RPMI7951 (cell line): ENCODE results near the gene CHRND. TPM values are rescaled to one million over a fixed set of nuclear protein-coding genes. Genes with fewer than 3 reads are reported as not detected.

ENCODE experiments used
- DNase-seq: peaks from one replicate; pipeline ENCODE4 v3.0.0-alpha.2; 2012; ENCODE audit warnings: low read depth
- total RNA-seq: library from RNA; depleted of rRNA; stranded (reverse); fragments of >200 nt; shearing (Covaris generic); gene quantifications from 2 replicates; pipeline ENCODE4 v1.2.3, GENCODE V29; 2014

CHRND gene
- total RNA-seq, 1 experiment from 2014 or later, result not detected

DNA sequence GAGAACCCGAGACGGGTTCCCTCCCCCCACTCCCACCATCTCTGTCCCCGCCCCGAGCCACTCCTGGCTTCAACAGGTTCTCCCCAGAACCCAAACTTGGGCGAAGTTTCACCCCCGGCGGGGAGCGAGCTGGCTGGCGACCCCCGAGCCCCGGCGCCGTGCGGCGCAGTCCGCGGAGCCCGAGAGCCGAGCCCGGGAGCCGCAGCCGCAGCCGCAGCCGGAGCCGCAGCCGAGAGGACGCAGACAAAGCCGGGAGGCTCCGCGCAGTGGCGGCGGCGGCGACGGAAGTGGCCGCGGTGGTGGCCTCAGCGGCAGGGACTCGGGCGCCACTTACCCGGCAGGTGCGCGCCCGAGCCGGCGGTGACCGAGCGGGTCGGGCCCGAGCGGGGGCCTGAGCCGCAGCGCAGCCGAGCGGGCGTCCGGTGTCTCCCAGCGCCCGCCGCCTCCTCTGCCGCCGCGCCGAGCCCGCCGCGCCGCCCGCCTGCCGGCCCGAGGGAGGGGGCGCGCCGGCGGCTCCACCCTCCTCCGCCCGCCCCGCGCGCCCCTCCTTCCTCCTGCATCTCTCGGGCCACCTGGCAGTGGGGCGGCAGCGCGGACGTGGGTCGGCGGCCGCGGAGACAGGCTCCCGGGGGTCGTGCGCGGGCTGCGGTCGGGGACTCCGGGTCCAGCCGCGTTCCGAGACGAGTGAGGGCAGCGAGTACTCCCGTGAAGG, 38.4 kb upstream of the CHRND start, which contains the start of gene ECEL1:
ECEL1 (minus strand) TSS at position 450 of the 712 bp plus-strand sequence. CDS start 1,181 bp downstream, outside the sequence.
- DNase-seq, result no peak

DNA sequence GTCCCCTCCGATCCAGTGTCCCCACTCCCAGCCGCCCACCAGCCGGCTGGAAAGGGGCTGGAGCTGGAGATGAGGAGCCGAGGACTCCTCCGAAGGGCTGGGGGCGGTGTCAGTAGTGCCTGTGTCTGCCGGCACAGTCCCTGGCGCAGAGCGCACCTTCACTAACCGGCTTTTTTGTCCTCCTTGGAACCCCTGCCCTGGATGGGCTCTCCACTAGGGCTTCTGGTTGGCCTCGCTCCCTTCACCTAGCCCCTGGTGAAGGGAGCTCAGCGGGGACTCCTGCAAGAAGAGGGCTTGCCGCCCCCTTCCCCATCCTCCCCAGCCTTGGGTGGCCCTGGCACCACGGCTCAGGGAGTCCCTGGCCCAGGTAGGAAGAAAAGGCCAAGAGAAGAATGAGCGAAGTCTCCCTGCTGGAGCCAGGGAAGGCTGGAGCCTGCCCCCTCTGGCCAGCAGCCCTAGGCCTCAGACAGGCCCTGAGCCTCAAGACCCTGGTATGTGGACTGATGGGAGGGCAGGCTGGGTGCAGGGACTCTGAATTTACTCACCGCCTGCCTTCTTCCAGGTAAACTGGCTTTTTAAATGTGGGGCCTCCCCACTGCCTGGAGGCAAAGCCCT, 37.8 kb upstream of the CHRND start:
- DNase-seq, result no peak

DNA sequence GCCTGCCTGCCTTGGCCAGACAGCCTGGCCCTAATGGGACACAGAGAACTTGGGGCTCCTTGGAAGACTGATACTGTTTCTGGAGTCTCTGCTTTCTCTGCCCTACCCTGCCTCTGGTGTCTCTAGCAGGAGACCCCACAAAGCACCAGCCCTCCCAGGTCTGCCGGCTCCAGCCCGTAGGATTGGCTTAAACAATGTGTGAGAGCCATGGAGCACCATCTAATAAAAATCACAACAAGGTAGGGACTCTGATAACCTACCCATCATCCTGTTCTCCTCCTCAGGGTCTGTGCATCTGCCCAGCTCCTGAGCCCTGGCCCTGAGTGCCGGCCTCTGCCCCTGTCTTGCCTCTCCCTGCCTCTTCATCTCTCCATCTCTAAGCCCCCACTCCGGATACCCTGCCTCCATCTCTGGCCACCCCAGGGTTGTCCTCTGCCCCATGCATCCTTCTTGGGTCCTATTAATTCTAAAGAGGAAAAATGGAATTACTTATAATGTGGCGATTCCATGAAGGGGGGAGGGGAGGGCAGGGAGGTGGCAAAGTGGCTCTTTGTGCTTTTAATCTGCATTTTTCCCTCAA, 37.1 kb upstream of the CHRND start:
- DNase-seq, result no peak

DNA sequence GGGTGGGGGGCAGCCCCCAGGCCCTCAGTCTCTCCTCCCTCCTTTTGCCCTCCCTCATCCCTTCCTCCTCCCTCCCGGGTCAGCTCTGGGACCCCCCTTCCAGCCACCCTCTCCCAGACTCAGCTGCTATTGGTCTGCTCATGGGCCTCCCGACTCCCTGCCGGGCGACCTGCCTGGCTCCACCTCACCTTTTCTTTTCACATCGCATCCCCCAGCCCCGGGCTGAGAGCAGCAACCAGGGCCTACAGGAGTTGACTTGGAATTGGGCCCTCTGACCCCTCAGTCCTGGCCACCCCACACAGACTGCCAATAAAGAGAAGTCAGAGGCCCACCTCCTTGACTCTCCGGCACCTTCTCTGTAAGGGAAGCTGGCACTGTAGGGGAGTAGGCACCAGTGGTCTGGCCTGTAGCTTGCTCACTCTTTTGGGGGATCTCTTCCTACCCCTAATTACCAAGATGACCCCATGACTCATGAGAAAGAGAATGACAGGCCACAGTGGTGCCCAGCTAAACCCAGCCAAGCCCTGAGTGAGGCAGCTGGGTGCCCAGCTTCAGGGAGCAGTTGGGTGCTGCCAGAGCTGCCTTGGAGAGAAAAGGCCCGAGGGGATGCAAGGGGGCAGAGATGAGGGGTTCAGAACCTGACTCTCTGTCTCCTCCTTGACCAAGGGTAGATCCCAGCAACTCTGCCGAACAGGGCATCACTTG, 36.3 kb upstream of the CHRND start:
- DNase-seq, result no peak

DNA sequence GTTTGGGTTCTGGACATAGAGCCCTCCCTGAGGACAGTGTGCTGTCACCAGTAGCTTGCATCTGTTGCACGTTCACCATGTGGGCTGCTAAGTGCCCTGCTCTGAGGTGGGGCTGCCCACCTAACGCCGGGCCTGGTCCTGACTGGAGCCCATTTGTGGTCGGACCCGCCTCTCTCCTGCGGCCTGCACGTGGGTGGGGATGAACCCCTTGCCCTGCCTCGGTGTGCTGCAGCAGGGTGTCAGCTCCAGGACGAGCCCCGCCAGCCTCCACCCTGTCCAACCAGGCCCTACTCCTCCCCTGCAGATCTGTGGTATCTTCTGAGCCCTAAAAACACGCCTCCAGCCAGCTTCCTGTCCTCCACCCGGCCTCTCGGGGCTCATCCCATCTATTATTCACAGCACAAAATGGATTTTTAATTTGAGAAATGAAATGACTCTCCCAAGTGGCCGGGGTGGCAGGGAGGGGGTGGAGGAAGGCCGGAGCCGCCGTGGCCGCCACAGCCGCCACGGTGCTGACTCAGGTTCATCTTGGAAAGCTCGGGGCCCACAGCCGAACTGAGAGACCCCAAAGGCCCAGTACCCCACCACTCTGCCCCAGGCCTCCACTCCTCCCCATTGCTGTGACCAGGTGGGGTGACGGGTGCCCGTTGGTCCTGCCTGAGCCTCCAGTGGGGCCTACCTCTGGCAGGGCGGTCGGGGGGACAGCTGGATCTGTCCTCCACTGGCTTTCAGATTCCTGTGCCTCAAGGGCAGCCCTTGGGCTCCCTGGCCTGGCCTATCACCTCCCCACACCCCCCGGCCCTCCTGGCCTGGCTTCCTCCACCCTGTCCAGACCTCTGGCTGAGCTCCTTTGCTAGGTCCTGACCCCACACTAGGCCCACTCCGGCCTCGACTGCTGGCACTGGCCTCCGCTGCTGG, 35.5 kb upstream of the CHRND start:
- DNase-seq, result no peak

GRCh38 chr2:232491139-232491780, 34.7 kb upstream of the CHRND start:
- no peak for DNase-seq

DNA sequence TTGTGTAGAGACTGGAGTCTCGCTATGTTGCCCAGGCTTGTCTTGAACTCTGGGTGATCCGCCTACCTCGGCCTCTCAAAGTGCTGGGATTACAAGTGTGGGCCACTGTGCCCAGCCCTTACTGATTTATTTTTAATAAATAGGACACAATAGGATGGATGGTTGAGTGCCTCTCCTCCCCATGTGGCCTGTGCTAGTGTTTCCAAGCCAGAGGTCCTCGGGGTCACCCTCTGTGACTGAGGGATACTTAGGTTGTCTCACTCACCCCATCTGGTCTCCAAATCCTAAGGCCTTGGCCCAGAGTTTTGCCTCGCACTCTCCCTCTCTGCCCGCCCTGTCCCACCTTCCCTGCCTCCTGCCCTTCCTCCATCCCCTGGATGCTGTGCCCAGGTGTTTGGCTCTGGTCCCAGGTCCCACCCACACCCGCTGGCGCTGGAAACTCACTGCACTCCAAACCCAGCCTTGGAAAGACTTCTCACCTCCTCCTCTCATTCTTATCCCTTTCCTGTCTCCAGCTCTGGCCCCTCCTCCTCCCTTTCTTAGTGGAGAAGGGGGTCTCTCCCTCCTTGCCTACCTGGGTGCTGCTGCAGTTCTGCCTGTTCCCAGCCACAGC, 33.6 kb upstream of the CHRND start:
- DNase-seq, result no peak

GRCh38 chr2:232492963-232493700, 32.8 kb upstream of the CHRND start:
- no peak for DNase-seq

- DNase-seq, result no peak
Observed at GRCh38 chr2:232493701-232494474, 32.1 kb upstream of the CHRND start.

DNA sequence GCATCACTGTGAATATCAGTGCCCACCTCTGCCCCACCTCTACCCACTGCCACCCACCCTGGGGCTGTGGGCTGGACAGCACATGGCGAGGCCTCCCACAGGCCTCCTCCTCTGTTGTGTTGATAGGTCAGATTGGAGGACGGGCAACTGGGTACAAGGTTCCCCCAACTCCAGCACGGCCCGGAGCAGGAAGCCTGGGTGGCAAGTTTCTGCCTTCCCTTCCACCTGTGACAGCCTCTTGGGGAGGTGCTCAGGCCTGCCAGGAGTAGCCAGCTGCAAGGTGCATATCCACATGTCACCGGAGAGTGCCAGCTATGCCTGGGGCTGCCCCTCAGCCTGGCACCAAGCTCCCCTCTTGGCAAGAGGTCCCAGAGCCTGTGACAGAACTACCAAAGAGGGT, 31.4 kb upstream of the CHRND start:
- no peak for DNase-seq

GRCh38 chr2:232495292-232495691, 30.7 kb upstream of the CHRND start:
- no peak for DNase-seq

DNA sequence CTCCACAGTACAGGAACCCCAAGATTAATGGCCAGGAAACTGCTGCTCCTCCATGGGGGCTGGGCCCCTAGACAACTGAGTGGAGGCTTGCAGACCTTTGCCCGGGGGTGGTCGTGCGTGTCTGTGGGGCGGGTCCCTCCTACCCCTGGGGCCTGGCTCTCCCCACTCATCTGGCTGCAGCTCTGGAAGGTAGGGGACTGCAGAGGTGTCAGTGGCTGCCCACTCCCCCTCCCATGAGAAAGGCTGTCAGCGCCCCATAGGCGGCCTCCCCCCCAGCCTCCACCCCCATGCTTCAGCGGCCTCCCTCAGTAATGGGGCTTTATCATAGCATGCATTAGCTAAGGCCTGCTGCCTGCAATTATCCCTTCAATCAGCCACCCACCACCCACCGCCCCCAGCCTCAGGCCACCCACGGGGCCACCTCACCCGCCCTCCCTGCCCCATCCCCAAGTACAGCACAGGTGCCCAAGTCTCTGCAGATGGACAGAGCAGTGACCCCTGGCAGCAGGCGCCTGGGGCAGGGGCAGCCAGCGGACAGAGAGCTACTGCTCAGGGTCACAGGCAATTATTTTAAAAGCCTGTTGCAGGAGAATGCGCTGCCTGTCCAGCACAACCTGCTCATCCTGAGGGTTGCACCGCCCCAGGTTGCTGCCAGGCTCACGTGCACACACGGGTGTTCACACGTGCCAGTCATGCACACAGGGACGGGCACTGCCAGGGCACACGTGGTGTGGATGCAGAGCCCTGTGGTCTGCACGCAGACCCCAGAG, 29.3 kb upstream of the CHRND start:
- no peak for DNase-seq

GRCh38 chr2:232497348-232497747, 28.6 kb upstream of the CHRND start:
- no peak for DNase-seq

DNA sequence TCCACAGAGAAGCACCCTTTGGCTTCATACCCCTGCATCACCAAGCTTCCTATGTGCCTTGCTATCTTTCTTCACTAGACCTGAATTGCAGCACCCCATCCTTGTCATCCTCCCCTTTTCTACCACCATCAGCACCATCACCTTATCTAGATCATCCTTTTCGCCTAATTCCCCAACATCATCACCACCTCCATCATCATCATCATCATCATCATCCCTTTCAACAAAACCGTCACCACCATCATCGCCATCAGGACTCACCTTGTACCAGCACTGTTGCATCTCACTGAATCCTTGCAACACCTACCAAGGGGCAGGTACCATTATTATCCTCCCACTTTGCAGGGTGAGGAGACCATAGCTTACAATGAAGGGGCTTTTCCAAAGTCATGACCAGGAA, 27.5 kb upstream of the CHRND start:
- no peak for DNase-seq

GRCh38 chr2:232501331-232501771, 24.6 kb upstream of the CHRND start:
- no peak for DNase-seq

- no peak for DNase-seq
Observed at GRCh38 chr2:232501794-232502390, 24.1 kb upstream of the CHRND start.

DNA sequence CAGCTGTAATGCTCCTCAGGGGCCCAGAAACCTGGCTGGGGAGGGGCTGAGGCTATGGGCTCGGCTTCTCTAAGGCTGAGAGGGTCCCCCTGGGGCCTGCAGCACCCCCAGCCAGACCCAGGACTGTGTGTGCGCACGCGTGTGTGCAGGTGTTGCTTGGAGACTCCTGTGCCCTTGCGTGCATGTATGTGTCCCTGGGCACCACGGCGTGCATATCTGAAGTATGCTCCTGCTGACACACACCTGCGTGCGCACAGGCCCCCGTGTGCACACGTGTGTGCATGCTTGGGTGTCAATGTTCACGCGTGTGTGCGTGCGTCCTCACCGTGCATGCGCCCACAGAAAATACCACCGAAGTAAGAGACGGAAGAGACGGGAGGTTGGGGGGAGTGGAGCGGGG, 23.4 kb upstream of the CHRND start:
- no peak for DNase-seq
